IMR-90 (cell line): ENCODE measurements around the gene B3GAT3. TPM values are rescaled to one million over a fixed set of nuclear protein-coding genes. Genes with fewer than 3 reads are reported as not detected.
A peak's percentile ranks its signal among the peaks of the same experiment; 100 is the strongest.

Experiments used
- ATAC-seq: fragments of 200-7000 bp; cut with Tn5 transposase; 2 replicates; pipeline ENCODE4 v1.9.1; 2020; ENCODE audit warnings: low read depth, mild to moderate bottlenecking, moderate library complexity
- BruUV-seq: library from RNA; stranded (reverse); fragments of 400-500 nt; replicated peaks from 2 replicates; lab custom pipeline; 2021; lab: Mats Ljungman, UMichigan
- CTCF ChIA-PET: fragments of 300-600 bp; formaldehyde crosslinking; extraction: SDS; loops from one replicate; lab custom pipeline; 2021; ENCODE audit warnings: antibody characterized with exemption; lab: Yijun Ruan, JAX
- POLR2A ChIA-PET: fragments of 300-600 bp; sonication (Branson Sonifier 250); formaldehyde crosslinking; loops from one replicate; lab custom pipeline; 2022; ENCODE audit warnings: antibody characterized with exemption; ENCODE audit not compliant: unreplicated experiment; lab: Charles Lee
- DNase-seq: peaks from one replicate; pipeline ENCODE4 v3.0.0; 2013
- H2AFZ ChIP-seq: replicated peaks from 2 replicates; pipeline ENCODE3; 2013; ENCODE audit warnings: low read length, mild to moderate bottlenecking; ENCODE audit not compliant: poor library complexity
- H2AK5ac ChIP-seq: 2 replicates; pipeline ENCODE4 v1.6.1; 2013; ENCODE audit warnings: low read depth, low read length, inconsistent platforms
- H2AK9ac ChIP-seq: replicated peaks from 2 replicates; pipeline ENCODE3; 2013; ENCODE audit warnings: mild to moderate bottlenecking, low read depth, low read length, moderate library complexity; ENCODE audit not compliant: poor library complexity
- H2BK120ac ChIP-seq: 2 replicates; pipeline ENCODE4 v1.6.1; 2013; ENCODE audit warnings: low read depth, low read length, inconsistent platforms
- H2BK15ac ChIP-seq: 3 replicates; pipeline ENCODE4 v1.6.1; 2013; ENCODE audit warnings: low read depth, low read length, inconsistent platforms
- H2BK20ac ChIP-seq: 2 replicates; pipeline ENCODE4 v1.6.1; 2013; ENCODE audit warnings: low read depth, mild to moderate bottlenecking, inconsistent platforms, low read length, moderate library complexity
- H2BK5ac ChIP-seq: 2 replicates; pipeline ENCODE4 v1.6.1; 2013; ENCODE audit warnings: mild to moderate bottlenecking, low read depth, low read length, inconsistent platforms; ENCODE audit not compliant: poor library complexity, severe bottlenecking
- H3K14ac ChIP-seq: replicated peaks from 2 replicates; pipeline ENCODE4 v1.6.1; 2013; ENCODE audit warnings: low read depth, low read length, inconsistent platforms
- H3K18ac ChIP-seq: 2 replicates; pipeline ENCODE4 v1.6.1; 2013; ENCODE audit warnings: low read depth, low read length, control low read depth
- H3K23ac ChIP-seq: 2 replicates; pipeline ENCODE4 v1.6.1; 2013; ENCODE audit warnings: low read depth, low read length, inconsistent platforms
- H3K27ac ChIP-seq: 2 replicates; pipeline ENCODE4 v1.5.1; 2013; ENCODE audit warnings: mild to moderate bottlenecking, control low read depth, low read length; ENCODE audit not compliant: insufficient read depth
- H3K27me3 ChIP-seq: 2 replicates; pipeline ENCODE4 v1.6.1; 2013; ENCODE audit warnings: low read length; ENCODE audit not compliant: control insufficient read depth, insufficient read depth
- H3K36me3 ChIP-seq: 2 replicates; pipeline ENCODE4 v1.6.1; 2013; ENCODE audit warnings: low read length, mixed read lengths; ENCODE audit not compliant: control insufficient read depth, insufficient read depth
- H3K4ac ChIP-seq: 2 replicates; pipeline ENCODE4 v1.6.1; 2013; ENCODE audit warnings: low read depth, low read length, inconsistent platforms
- H3K4me1 ChIP-seq: 2 replicates; pipeline ENCODE4 v1.6.1; 2013; ENCODE audit warnings: low read length, mixed read lengths; ENCODE audit not compliant: control insufficient read depth, insufficient read depth
- H3K4me2 ChIP-seq: 2 replicates; pipeline ENCODE4 v1.6.1; 2013; ENCODE audit warnings: low read depth, mild to moderate bottlenecking, control low read depth, low read length, moderate library complexity
- H3K4me3 ChIP-seq: 2 replicates; pipeline ENCODE4 v1.5.1; 2013; ENCODE audit warnings: low read depth, mild to moderate bottlenecking, control low read depth, low read length, moderate library complexity; ENCODE audit not compliant: insufficient read depth
- H3K56ac ChIP-seq: 2 replicates; pipeline ENCODE4 v1.6.1; 2013; ENCODE audit warnings: low read length, inconsistent platforms; ENCODE audit not compliant: insufficient read depth; ENCODE audit errors: extremely low read depth
- H3K79me1 ChIP-seq, 2 experiments: 2 replicates each; pipeline ENCODE4 v1.6.1; 2013; ENCODE audit warnings: low read length in 2 of 2, inconsistent platforms in 1 of 2, low read depth in 1 of 2
- H3K9ac ChIP-seq: 2 replicates; pipeline ENCODE4 v1.6.1; 2013; ENCODE audit warnings: low read depth, low read length, control low read depth
- H3K9me1 ChIP-seq: 2 replicates; pipeline ENCODE4 v1.6.1; 2013; ENCODE audit warnings: low read length, inconsistent platforms; ENCODE audit not compliant: insufficient read depth
- H3K9me3 ChIP-seq: 2 replicates; pipeline ENCODE4 v1.6.1; 2013; ENCODE audit warnings: low read length; ENCODE audit not compliant: control insufficient read depth, insufficient read depth
- H4K20me1 ChIP-seq: 2 replicates; pipeline ENCODE4 v1.6.1; 2013; ENCODE audit warnings: low read length, inconsistent platforms; ENCODE audit not compliant: insufficient read depth
- H4K5ac ChIP-seq: 2 replicates; pipeline ENCODE4 v1.6.1; 2013; ENCODE audit warnings: mild to moderate bottlenecking, low read depth, low read length, control low read depth
- H4K8ac ChIP-seq, 2 experiments: 2 replicates each; pipeline ENCODE4 v1.6.1; 2013; ENCODE audit warnings: low read depth in 2 of 2, low read length in 2 of 2, control low read depth in 1 of 2, inconsistent platforms in 1 of 2
- H4K91ac ChIP-seq: 2 replicates; pipeline ENCODE4 v1.6.1; 2013; ENCODE audit warnings: low read depth, low read length, inconsistent platforms; ENCODE audit not compliant: insufficient read depth
- ELK1 ChIP-seq: fragments of 150-350 bp; IDR thresholded peaks from 2 replicates; pipeline ENCODE4 v1.6.1; 2016; ENCODE audit warnings: low read depth, mild to moderate bottlenecking, low read length, moderate library complexity, borderline replicate concordance
- MAZ ChIP-seq: IDR thresholded peaks from 2 replicates; pipeline ENCODE4 v1.6.1; 2012; ENCODE audit warnings: low read depth, mild to moderate bottlenecking, low read length, improper control_type of control experiment, moderate library complexity, borderline replicate concordance
- WGBS, 2 experiments: methylation state at CpG; one replicate each; pipeline versions ENCODE4 v1.1.5 to v1.1.7; 2013; ENCODE audit warnings: missing lambda C conversion rate in 2 of 2; ENCODE audit not compliant: insufficient read length in 1 of 2; ENCODE audit errors: extremely low coverage in 2 of 2; 5-methylcytosine and 5-hydroxymethylcytosine counted together
- dilution Hi-C: fragments of 300-500 bp; cut with HindIII; formaldehyde crosslinking; loops from one replicate; pipeline ENCODE4 v1.14.3; 2018; ENCODE audit warnings: low sequenced_read_pairs; ENCODE audit not compliant: unreplicated experiment
- in situ Hi-C: fragments of 300-500 bp; cut with MboI; formaldehyde crosslinking; loops from 3 replicates; pipeline ENCODE4 v1.14.3; 2019; ENCODE audit warnings: low sequenced_read_pairs, inconsistent platforms, mixed read lengths
- intact Hi-C: fragments of 100-400 bp; cut with micrococcal nuclease; formaldehyde crosslinking; loops from 2 replicates; pipeline ENCODE4 v1.10.0; 2022
- polyA plus RNA-seq, 3 experiments: library from polyadenylated mRNA; depleted of rRNA; stranded (reverse); fragments of >200 nt; gene quantifications; 2 replicates each; pipeline ENCODE4 v1.2.3, GENCODE V29; 2012; ENCODE audit warnings: low replicate concordance in 1 of 3
- total RNA-seq: library from RNA; depleted of rRNA; stranded (reverse); fragments of >200 nt; gene quantifications from 2 replicates; pipeline ENCODE4 v1.2.3, GENCODE V29; 2012

Gene B3GAT3
- total and polyA plus RNA-seq, 2 of the 4 experiments (the other 2 are of a cell fraction): 10.4 to 38.4 TPM

- peak overlapping the region; percentile 91 for H2BK5ac ChIP-seq
- peaks cover 45% of the 10 kb centered on the region for H3K36me3 ChIP-seq
- ATAC-seq: peak; percentile 32
- peak overlapping the region; percentile 99 for H3K4ac ChIP-seq
- no peaks in the 10 kb centered on the region for H3K27me3 ChIP-seq
- WGBS, 2 experiments: 0% methylated on average over 28 of the region's 33 CpGs; no CpG with 5 or more reads in 1 of the 2 experiments
- H3K4me2 ChIP-seq: peak overlapping the region; percentile 81
- H4K8ac ChIP-seq: peak overlapping the region; percentile 97 to 99
- H3K4me1 ChIP-seq: peaks cover 12% of the 10 kb centered on the region
- H2BK15ac ChIP-seq: peak overlapping the region; percentile 45; the same call in 1 of the 3 replicates
- peak; percentile 29 for DNase-seq
- in situ Hi-C loops: no loop called here
- peak overlapping the region; percentile 91 for H2AFZ ChIP-seq
- H4K20me1 ChIP-seq: peaks cover 35% of the 10 kb centered on the region
- no peaks in the 10 kb centered on the region for H3K9me3 ChIP-seq
- H3K79me1 ChIP-seq: peaks cover 18 to 73% of the 10 kb centered on the region in 2 experiments
- H3K9ac ChIP-seq: peak overlapping the region; percentile 96
- H2AK5ac ChIP-seq: peak overlapping the region; percentile 96
- ChIA-PET CTCF (interaction anchor here (0.6 to 1.5 kb wide), 3 partner anchors 14 to 115 kb away, joined by 3 to 8 read pairs (median 3); partner anchors contain the start of gene LRRN4CL), POLR2A (interaction anchor here (0.6 to 1.6 kb wide), 14 partner anchors 8 to 794 kb away, joined by 3 to 15 read pairs (median 4); partner anchors contain the start of genes C11orf98, CSKMT, GANAB and LRRN4CL)
- H2BK20ac ChIP-seq: no peak overlapping the region
- H2AK9ac ChIP-seq: peak overlapping the region; percentile 100
- H3K14ac ChIP-seq: peak overlapping the region; percentile 100
- dilution Hi-C loops: no loop called here
- peak overlapping the region; percentile 98 for H3K56ac ChIP-seq
- peak overlapping the region; percentile 69 for H2BK120ac ChIP-seq
- peaks cover 11% of the 10 kb centered on the region for H3K9me1 ChIP-seq
- H4K91ac ChIP-seq: peak overlapping the region; percentile 98
- intact Hi-C loops: no loop called here
- peak overlapping the region; percentile 53 for H3K4me3 ChIP-seq
- peak overlapping the region; percentile 91 for H3K27ac ChIP-seq
- no peak for TF ChIP-seq ELK1
- peak; percentile 19; the same call in 1 of the 2 replicates for TF ChIP-seq MAZ
- H3K23ac ChIP-seq: peak overlapping the region; percentile 98
- peak overlapping the region; percentile 80 for H3K18ac ChIP-seq
- TSS peak; percentile 75 for BruUV-seq
- peak overlapping the region; percentile 84 for H4K5ac ChIP-seq
Observed at GRCh38 chr11:62574363-62575071, 47.3 kb downstream of the B3GAT3 start.
